HepG2 (cell line): Measurements from ENCODE around the gene RETN. TPM values are rescaled to one million over a fixed set of nuclear protein-coding genes. Genes with fewer than 3 reads are reported as not detected.
A peak's percentile ranks its signal among the peaks of the same experiment; 100 is the strongest.

ENCODE experiments used
- ADNP ChIP-seq: sonication (generic); formaldehyde crosslinking; IDR thresholded peaks from 2 replicates; pipeline ENCODE4 v1.4.0; 2020; ENCODE audit warnings: missing genetic modification reagents
- ARID4A ChIP-seq: sonication (generic); formaldehyde crosslinking; IDR thresholded peaks from 2 replicates; pipeline ENCODE4 v1.5.0; 2020; ENCODE audit warnings: mild to moderate bottlenecking, missing genetic modification reagents, borderline replicate concordance
- LCORL ChIP-seq, 2 experiments: fragments of 450-650 bp in 1 of 2; sonication (generic) in 1 of 2; formaldehyde crosslinking in 1 of 2; IDR thresholded peaks; 2 replicates each; pipeline versions ENCODE4 v1.5.0 to v1.6.1; 2017 to 2020; ENCODE audit warnings: antibody characterized with exemption in 1 of 2, missing genetic modification reagents in 1 of 2
- MTF1 ChIP-seq: sonication (generic); formaldehyde crosslinking; IDR thresholded peaks from 2 replicates; pipeline ENCODE4 v1.5.0; 2020; ENCODE audit warnings: missing genetic modification reagents
- PATZ1 ChIP-seq: sonication (generic); formaldehyde crosslinking; IDR thresholded peaks from 2 replicates; pipeline ENCODE4 v1.4.0; 2020; ENCODE audit warnings: missing genetic modification reagents
- PCBP1 ChIP-seq: fragments of 200-400 bp; formaldehyde crosslinking; IDR thresholded peaks from 2 replicates; pipeline ENCODE4 v1.6.1; 2017; ENCODE audit warnings: mild to moderate bottlenecking, low read depth, low read length, borderline replicate concordance
- RARA ChIP-seq: IDR thresholded peaks from 2 replicates; pipeline ENCODE4 v1.6.1; 2016; ENCODE audit warnings: missing genetic modification reagents, missing compliant biosample characterization
- SAFB2 ChIP-seq: sonication (generic); formaldehyde crosslinking; IDR thresholded peaks from 2 replicates; pipeline ENCODE4 v1.5.1; 2020; ENCODE audit warnings: missing genetic modification reagents, low read depth, mild to moderate bottlenecking, borderline replicate concordance
- SETDB1 ChIP-seq: sonication (generic); formaldehyde crosslinking; IDR thresholded peaks from 2 replicates; pipeline ENCODE4 v1.5.1; 2020; ENCODE audit warnings: missing genetic modification reagents, mild to moderate bottlenecking, borderline replicate concordance
- ZNF432 ChIP-seq: sonication (generic); formaldehyde crosslinking; IDR thresholded peaks from 2 replicates; pipeline ENCODE4 v1.5.0; 2020; ENCODE audit warnings: missing genetic modification reagents, mild to moderate bottlenecking, borderline replicate concordance
- ZNF451 ChIP-seq: sonication (generic); formaldehyde crosslinking; IDR thresholded peaks from 2 replicates; pipeline ENCODE4 v1.5.0; 2020; ENCODE audit warnings: mild to moderate bottlenecking, missing genetic modification reagents
- ZNF646 ChIP-seq: sonication (generic); formaldehyde crosslinking; IDR thresholded peaks from 2 replicates; pipeline ENCODE4 v1.9.0; 2021; ENCODE audit warnings: mild to moderate bottlenecking, missing genetic modification reagents
- ZNF740 ChIP-seq: sonication (generic); formaldehyde crosslinking; IDR thresholded peaks from 2 replicates; pipeline ENCODE4 v1.4.0; 2020; ENCODE audit warnings: missing genetic modification reagents
- polyA plus RNA-seq, 8 experiments: library from polyadenylated mRNA; depleted of rRNA in 3 of 8; stranded (reverse) in 7 of 8; unstranded in 1 of 8; fragments of >200 nt; fragmentation: Illumina TruSeq in 4 of 8; extraction: Trizol in 4 of 8; gene quantifications; 2 replicates each; pipeline versions ENCODE4 v1.2.1 to v1.2.3, GENCODE V29; 2011 to 2016; ENCODE audit warnings: low read depth in 4 of 8, missing spikeins in 1 of 8, mixed read lengths in 1 of 8; ENCODE audit not compliant: insufficient read depth in 1 of 8
- total RNA-seq, 5 experiments: library from RNA; depleted of rRNA; stranded (reverse); fragments of >200 nt; fragmentation: Illumina TruSeq; extraction: Trizol; gene quantifications; 2 replicates each; pipeline ENCODE4 v1.2.3, GENCODE V29; 2016; ENCODE audit warnings: low read depth in 1 of 5

The RETN gene
- total and polyA plus RNA-seq, 2 of the 13 experiments (the other 11 are each of a cell fraction or from before 2014, with no cell fraction given) = not detected

- no peak for TF ChIP-seq SETDB1 (CRISPR knock-in tag)
- TF ChIP-seq ZNF740 = no peak
- TF ChIP-seq ZNF432 (CRISPR knock-in tag) = no peak
- TF ChIP-seq ZNF646 (CRISPR knock-in tag) = no peak
- no peak for TF ChIP-seq ARID4A (CRISPR knock-in tag)
- 0 out of 2 replicates have a peak, but pooled peaks have one; percentile 27 for TF ChIP-seq RARA (CRISPR knock-in tag)
- no peak for TF ChIP-seq ZNF451 (CRISPR knock-in tag)
- TF ChIP-seq PCBP1 = no peak
- TF ChIP-seq ADNP (CRISPR knock-in tag) = no peak
- TF ChIP-seq LCORL (IDR thresholded peaks at IDR 0.05) = no peak
- peak; percentile 47; the same call in 1 of the 2 replicates for TF ChIP-seq LCORL (CRISPR knock-in tag; IDR thresholded peaks at IDR 0.05)
- TF ChIP-seq SAFB2 (CRISPR knock-in tag) = no peak
- peak; percentile 59; the same call in 1 of the 2 replicates for TF ChIP-seq PATZ1
- TF ChIP-seq MTF1 (CRISPR knock-in tag) = no peak
Observed at GRCh38 chr19:7681340-7682174, 12.7 kb downstream of the RETN start (continued).
